Activated gamma-delta T cell treated with anti-CD3 and anti-CD28 coated beads, Interleukin-2, amount 50 U/mL, for 16 hours (primary cell): ENCODE measurements around the gene HCAR3.
"Not testable (repeated sequence)": the region's sequence is repeated elsewhere in the genome, so short reads cannot be mapped to it uniquely, and the experiment has no call there.

Experiments used
- DNase-seq: peaks from one replicate; pipeline ENCODE4 v3.0.0-alpha.2; 2020; ENCODE audit warnings: low read depth

HCAR3 gene

DNA sequence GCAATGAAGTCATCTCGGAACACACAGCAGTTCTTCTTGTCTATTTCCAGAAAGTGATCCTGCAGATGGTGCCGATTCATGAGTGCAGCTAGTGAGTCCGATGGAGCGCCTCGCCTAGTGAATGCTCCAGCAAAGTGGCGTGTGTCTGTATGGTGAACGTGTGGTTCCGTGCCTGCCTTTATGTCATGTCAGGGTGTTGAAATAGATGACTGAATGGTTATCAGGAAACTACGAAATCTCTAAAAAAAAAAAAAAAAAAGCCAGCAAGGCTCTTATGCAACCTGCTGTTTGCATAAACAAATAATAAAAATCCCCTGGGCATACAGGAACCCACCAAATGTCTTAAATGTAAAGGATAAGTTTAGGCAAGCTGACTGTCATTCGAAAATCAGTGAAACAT is at the start of gene HCAR3:
Gene HCAR3 (minus strand): TSS at position 154 of the 400 bp plus-strand sequence. CDS start 74 bp downstream, at position 80.
- DNase-seq = not testable (repeated sequence)

DNA sequence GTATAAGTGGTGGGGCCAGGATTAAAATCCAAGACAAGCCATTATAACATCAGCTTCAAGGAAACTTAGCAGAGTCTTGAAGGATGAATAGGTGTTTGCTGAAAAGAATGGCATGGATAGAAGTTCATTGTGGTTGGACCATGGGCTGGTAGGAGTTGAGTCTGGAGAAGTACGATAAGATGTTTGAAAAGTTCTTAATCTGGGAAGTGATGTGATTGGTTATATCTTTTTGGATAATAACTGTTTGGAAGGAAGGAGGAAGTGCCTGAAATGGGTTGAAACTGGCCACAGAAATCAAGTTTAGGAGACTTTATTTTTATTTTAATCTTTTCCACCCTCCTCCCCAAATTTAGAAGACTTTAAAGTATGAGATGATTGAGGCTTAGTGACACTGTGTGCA is 41.0 kb upstream of the HCAR3 start:
- no peak for DNase-seq

DNA sequence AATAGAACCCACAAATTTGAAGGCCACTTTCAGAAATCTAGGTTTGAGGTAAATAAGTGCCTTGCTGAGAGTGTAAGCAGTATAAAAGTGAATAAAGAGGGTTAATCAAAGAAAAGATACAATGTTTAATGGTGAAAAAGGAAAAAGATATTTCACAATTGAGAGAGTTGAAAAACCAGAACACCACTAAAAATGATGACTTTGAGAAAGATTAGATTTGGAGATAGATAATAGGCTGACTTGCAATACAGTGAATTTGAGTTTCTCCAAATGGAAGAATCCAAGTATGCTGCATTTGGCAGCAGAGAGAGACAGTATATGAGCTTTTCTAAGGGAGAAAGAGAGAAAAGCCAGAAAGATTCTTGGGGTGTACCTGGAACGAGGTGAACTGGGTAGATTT is 38.2 kb upstream of the HCAR3 start:
- DNase-seq = no peak

DNA sequence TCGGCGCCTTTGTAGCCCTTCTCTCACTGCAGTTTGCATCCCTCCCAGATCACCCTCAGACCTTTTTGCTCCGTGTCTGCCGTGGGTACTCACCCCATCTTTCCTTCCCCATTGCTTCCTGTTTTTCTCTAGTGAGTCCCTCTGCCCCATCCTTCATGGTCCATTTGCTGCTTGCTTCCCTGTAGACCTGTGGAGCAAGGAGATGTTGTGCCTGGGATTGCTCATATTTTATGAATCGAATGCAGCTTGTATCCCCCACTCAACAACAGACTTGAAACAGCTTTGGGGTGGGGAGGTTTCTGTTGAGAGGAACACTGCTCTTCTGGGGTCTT is 36.7 kb upstream of the HCAR3 start:
- no peak for DNase-seq

DNA sequence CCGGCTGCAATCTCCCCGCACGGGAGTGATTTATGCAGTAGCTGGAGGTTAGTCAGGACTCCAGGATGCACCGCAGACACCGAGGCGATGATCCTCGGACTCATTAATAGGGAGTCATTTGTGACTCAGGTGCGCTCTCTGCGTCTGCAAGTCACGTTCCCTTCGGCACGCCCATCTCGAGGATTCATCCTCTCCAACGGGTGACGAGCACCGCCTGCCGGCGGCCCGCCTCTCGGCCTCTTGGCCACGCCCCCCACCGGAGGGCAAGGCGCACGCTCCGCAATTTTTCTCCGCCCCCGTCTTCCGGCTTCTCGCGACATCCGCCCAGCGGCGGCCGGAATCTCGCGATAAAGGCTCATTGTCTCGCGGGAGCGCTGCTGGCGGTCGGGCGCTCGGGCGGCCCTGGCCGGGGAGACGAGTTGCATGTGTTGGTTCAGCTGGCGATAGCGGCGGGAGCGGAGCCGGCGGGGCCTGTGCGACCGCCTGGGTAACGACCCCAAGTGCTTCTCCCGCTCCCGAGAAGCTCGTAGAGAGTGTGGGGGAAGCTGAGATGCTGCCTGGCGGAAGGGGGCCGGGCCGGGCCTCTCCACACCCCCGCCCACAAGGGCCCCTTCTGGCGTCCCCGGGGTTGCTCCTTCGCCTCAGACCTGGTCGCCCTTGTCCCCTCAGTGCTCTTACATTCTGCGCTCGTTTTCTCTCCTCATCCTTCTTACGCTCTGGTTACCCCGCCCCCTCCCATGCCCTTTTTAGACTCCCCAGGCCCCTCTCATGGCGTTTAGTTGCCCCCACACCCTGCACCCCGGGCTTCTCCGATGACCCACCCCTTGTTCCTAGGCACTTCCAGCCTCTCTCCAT is 36.1 kb upstream of the HCAR3 start, which contains the start of gene DENR:
Gene DENR (plus strand): TSS at position 361 of the 855 bp plus-strand sequence. CDS start 878 bp downstream, outside the sequence.
- peak; percentile 99 for DNase-seq

DNA sequence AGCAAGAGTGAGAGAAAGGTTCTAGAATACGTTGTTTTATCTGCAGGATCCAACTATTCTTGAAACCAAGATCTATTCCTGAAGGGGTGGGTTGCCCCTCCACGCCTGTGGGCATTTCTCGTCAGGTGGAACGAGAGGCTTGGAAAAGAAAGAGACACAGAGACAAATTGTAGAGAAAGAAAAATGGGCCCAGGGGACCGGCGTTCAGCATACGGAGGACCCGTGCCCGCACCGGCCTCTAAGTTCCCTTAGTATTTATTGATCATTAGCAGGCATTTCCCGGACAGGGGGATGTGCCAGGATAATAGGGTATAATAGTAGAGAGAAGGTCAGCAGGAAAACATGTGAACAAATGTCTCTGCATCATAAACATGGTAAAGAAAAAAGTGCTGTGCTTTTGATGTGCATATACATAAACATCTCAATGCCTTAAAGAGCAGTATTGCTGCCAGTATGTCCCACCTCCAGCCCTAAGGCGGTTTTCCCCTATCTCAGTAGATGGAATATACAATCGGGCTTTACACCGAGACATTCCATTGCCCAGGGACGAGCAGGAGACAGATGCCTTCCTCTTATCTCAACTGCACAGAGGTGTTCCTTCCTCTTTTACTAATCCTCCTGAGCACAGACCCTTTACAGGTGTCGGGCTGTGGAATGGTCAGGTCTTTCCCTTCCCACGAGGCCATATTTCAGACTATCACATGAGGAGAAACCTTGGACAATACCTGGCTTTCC is 34.3 kb upstream of the HCAR3 start:
- not testable (repeated sequence) for DNase-seq

DNA sequence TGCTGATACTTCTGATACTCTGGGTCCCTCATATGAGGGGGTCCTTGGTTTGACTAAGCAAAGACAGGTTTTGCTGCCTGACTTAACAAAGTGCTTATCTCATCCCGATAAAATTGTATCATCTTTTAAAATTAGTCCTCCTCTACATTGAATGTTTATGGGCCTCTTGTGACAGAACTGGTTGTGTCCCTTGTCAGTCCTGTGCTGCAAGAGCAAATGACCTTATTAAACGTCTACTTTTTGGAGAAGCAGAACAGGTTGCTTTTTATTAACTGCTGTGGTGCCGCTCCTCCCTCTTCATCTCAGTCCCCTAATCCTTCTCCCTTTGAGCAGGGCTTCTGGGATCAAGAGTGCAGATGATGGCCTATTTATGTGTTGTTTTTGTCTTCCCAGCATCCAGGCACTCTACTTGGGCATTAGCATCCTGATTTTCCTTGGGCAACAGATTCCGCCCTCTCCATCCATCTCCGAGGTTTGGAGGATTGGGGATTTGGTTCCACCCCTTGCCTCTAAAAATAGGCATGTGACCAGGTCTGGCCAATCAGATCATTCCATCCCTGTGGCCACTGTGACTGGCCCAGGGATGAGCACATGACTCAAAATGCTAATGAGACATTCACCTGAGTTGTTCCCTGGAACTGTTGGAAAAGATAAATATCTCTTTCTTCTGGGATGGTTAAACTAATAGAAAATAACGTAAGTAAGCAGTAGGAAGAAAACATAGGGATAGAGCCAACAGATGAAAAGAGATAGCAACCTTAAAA is 33.1 kb upstream of the HCAR3 start:
- DNase-seq = no peak

DNA sequence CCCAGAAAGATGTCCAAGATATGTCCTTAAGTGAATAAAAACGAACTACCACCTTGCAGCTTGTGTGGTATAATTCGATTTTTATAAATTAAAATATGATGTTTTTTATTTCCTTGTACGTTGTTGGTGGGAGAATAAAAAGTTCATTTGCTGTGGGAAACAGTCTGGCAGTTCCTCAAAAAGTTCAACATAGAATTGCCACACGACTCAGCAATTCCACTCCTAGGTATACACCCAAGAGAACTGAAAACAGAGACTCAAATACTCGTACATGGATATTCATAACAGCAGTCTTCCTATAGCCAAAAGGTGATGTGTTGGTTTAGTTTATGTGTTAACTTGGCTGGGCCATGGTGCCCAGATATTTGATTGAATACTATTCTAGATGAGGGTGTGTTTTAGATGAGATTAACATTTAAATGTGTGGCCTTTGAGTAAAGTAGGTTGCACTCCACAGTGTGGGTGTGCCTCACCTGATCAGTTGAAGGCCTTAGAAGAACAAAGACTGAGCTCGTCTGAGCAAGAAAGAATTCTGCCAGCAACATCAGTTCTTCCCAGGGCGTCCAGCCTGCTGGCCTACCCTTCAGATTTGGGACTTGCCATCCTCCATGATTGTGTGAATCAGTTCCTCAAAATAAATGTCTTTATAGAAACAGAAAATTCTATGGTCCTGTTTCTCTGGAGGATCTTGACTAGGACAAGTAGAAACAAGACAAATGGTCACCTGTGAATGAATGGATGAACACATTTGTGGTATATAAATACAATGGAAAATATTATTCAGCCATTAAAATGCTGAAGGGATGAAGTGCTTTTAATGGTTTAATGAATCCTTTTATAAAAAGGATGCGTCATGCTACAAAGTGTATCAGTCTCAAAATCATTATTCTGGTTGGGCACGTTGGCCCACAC is 30.9 kb upstream of the HCAR3 start:
- DNase-seq = no peak

DNA sequence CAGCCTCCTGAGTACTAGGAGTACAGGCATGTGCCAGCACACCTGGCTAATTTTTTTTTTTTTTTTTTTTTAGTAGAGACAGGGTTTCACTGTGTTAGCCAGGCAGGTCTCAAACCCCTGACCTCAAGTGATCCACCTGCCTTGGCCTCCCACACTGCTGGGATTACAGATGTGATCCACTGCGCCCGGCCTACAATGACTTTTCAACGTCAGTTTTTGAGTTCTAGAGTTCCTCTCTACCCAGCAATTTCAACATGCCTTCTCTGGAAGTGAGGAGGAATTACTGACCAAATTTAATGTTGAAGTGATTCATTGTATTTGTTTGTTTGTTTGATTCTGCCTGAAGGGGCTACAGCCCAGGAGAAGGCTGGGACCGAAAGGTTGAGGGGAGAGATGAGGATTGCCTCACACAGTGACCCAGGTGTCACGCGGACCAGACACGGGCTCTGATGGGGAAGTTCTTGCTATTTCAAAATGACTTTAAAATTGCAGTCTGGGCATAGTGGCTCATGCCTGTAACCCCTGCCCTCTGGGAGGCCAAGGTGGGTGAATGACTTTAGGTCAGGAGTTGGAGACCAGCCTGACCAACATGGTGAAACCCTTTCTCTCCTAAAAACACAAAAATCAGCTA is 27.4 kb upstream of the HCAR3 start:
- no peak for DNase-seq

DNA sequence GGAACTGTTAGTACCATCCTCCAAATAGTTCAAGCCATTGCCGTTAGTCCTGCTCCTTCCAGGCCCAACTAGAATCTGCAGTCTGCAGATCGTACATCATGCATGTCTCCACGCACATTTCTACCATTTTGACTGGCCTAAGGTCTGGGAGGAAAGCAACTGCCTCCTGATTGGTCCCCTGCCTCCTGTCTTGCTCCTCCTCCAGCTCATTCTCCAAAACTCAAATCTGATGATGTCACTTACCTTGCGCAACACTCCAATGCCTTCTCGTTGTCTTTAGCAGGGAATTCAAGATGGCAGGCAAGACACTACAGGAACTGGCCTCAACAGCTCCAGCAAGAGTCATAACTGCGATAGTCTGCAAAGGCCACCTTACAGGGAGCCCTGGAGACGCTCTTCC is 23.7 kb upstream of the HCAR3 start:
- DNase-seq = no peak

DNA sequence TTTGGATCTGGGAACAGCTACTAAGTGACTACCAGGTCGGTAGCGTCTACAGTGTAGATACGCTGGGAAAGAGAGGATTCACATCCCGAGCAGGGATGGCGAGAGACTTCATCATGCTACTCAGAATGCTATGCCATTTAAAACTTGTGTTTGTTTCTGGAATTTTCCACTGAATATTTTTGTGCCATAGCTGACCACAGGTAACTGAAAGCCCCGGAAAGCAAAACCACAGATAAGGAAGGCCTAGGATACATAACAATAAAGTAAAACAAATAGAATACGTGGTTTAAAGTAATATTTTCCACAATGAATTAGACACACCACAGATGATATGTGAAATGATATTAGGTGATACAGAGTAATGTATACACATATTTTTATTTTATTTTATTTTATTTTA is 22.0 kb upstream of the HCAR3 start:
- no peak for DNase-seq

DNA sequence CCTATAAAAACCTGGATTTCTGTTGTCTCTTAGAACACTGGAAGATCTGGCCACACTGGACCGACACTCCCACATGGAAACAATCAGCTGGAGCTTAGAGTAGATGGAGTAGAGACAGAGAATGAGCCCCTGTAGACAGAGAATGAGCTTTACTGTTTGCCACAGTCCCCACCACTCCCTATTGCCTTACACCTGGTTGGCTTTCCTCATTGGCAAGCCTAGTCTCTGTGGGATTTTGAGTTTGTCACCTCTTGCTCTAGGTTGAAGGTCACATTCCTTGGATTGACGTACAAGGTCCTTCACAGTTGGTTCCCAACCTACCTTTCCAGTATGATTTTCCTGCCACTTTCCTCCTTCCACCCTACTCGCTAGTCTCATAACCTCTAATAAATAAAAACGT is 16.0 kb upstream of the HCAR3 start:
- no peak for DNase-seq

DNA sequence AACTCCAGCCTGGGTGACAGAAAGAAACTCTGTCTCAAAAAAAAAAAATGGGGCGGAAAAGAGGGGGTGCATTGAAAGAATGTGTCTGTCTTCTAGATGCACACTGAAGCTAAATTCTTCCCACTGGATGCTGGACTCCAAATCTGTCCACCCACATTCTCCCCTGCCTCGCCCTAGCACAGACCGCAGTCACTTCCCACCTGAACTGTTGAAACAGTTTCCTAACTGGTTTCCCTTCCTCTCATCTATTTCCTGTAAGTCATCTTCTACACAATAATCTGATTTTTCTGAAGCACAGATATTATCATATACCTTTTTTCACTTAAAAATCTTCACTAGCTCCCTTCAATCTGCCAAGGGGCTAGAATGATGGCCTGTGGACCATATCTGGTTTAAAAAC is 15.6 kb upstream of the HCAR3 start:
- DNase-seq = no peak

DNA sequence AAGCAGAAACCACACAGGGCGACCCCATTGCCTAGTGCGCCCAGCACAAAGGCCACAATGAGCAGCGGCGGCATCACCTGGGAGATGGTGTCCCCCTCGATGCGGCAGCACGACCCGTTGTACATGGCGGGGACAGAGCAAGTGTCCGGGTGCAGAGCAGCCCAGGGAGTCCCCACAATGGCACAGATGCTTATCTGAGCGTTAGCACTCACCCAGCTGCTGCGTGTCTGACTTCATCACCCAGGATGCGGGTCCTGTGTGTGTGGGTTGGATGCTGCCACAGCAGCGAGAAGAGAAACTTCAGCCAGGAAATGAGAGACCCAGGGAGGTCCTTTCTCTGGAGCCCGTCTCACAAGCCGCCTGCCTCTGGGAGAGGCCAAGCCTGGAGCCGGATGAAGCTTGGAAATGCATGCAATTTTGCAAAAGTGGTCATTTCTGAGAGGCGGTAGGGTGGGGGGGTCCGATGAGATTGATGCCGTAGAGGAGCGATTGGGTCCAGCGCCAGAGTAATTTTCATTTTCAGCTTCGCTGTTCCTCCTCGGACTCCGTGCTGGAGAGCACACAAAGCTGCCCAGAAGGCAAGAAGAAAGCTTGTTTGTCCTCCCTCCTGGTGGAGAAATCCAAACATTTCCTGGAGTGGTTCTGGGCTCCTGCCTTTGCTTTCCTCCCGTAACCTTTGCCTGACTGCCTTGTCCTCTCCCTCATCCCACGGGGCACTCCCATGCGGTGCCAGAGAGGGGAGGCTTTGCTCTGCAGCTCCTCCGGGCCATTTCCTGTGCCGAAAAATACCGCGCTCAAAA is 13.8 kb upstream of the HCAR3 start, which contains the start of gene HCAR1:
Gene HCAR1 (minus strand): TSS at position 630 of the 800 bp plus-strand sequence. CDS start 505 bp downstream, at position 125.
- DNase-seq = no peak

DNA sequence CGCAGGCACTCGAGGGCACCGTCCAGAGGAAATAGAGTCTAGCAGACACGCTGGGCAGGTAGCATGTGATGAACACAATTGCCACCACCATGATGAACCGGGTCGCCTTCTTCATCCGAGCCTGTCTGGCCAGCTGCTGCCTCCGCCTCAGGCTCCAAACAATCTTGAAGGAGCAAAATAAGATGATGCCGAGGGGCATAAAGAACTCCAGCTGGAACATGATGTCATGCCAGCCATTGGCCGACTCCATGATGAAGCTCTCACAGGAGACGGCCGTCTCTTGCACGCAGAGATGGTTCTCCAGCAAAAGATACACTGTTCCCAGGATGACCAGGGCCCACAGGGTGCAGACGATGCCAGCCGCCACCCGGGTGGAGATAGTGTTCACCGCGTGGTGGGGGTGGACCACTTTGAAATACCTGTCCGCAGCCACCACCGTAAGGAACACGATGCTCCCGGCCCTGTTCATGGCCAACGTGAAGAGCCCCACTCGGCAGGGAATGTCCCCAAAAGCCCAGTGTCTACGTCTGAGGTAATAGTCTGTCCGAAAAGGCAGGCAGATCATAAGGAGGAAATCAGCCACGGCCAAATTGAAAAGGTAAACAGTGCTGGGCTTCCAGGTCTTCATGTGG is 13.1 kb upstream of the HCAR3 start:
- DNase-seq = no peak

DNA sequence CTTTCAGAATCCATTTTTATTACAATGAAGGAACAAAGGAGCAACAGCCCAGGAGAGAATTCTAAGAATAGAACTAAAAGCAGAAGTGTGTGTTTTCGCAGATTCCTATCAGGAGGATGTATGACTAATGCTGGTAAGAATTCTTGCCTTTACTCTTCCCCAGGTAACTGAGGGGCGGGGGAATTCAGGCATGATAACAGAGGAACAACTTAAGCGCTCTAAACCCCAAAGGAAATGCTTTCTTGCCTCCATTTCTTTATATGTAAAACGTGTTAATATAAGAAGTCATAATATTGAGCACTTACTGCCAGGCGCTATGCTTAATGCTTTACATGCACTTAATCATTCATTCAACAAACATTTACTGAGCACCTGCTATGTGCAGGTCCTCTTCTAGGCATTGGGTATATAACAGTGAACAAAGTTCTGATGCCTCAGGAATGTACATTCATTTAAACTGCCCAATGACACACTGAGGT is 9.5 kb upstream of the HCAR3 start:
- DNase-seq = no peak

DNA sequence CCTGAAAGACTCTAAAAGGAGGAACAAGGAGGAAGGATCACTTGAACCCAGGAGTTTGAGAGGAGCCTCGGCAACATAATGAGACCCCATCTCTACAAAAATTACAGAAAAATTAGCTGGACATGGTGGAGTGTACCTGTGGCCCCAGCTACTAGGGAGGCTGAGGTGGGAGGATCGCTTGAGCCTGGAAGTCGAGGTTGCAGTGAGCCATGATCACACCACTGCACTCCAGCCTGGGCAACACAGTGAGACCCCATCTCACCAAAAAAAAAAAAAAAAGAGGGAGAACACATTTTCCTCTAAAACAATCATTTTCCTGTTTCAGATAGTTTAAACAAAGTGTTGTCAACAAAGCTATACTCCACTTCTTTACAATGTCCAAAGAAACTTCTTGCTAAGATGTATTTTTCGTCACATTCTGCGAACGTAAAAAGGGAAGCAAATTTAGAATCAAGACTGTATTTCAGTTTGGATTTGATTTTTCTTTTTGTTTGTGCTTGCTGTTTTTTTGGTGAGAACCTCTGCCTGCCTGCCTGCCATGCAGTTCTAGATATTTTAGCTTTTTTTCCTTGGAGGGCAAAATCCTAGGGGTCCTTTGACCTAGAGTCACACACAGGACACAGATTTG is 9.0 kb upstream of the HCAR3 start:
- DNase-seq = no peak

DNA sequence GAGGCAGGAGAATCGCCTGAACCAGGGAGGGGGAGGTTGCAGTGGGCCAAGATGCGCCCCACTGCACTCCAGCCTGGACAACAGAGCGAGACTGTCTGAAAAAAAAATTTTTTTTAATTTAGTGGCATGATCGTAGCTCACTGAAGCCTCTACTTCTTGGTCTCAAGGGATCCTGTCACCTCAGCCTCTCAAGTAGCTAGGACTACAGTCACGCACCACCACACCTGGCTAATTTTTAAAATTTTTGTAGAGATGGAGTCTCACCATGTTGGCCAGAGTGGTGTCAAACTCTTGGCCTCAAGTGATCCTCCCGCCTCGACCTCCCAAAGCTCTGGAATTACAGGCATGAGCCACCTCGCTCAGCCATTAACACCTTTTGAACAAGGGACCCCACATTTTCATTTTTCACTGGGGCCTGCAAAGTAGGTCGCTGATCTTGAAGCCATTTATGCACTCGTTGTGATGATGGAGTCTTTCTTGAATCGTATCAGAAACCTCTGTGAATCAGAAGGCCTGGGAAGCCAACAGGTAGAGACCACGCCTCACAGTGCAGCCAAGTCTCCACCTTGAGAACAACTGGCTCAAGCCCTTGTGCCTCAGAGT is 8.1 kb upstream of the HCAR3 start:
- DNase-seq = no peak

DNA sequence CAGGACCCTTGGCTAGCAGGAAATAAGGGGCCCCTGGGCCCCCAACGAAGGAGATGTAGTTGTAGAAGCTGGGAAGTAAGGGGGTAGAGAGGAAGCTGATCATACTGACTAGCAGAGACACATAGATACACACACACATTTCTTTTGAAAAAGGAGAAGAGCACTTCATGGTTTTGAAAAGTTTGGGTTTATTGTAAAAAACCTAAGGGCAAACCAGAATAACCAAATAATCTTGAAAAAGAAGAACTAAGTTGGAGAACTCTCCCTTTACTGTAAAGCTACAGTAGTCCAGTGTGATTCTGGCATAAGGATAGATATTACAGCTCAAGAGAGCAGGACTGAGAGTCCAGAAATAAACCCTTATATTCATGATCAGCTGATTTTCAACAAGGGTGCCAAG is 5.8 kb upstream of the HCAR3 start:
- DNase-seq = no peak
